Common myeloid progenitor, CD34-positive (primary cell): Measurements from ENCODE around the gene B4GAT1.

Source experiments
- CTCF ChIA-PET: fragments of 350-600 bp; sonication (Branson Sonifier 250); formaldehyde crosslinking; loops from one replicate; lab custom pipeline; 2021; ENCODE audit warnings: antibody characterized with exemption; lab: Charles Lee
- POLR2A ChIA-PET: fragments of 350-600 bp; sonication (Branson Sonifier 250); formaldehyde crosslinking; loops from one replicate; lab custom pipeline; 2021; ENCODE audit warnings: antibody characterized with exemption; lab: Charles Lee
- DNase-seq, 3 donors: peaks; one replicate each; pipeline versions ENCODE4 v3.0.0 to v3.0.0-alpha.2; 2013
- H3K27ac ChIP-seq, 2 experiments: 1 replicate in 1 of 2; 2 replicates in 1 of 2; pipeline ENCODE4 v1.7.0; 2013; ENCODE audit warnings: inconsistent platforms in 2 of 2, low read length in 2 of 2, mild to moderate bottlenecking in 2 of 2, low read depth in 1 of 2, moderate library complexity in 1 of 2; ENCODE audit not compliant: severe bottlenecking in 2 of 2, insufficient read depth in 1 of 2, poor library complexity in 1 of 2
- H3K27me3 ChIP-seq, 5 experiments: replicated peaks in 2 of 5; 1 replicate in 3 of 5; 2 replicates in 2 of 5; pipeline versions ENCODE4 v1.6.1 to v1.7.0; 2013; ENCODE audit warnings: low read length in 4 of 5, mild to moderate bottlenecking in 2 of 5, moderate library complexity in 2 of 5, inconsistent platforms in 1 of 5; ENCODE audit not compliant: insufficient read depth in 5 of 5, control insufficient read depth in 4 of 5
- H3K36me3 ChIP-seq, 4 experiments: 1 replicate in 2 of 4; 2 replicates in 2 of 4; pipeline versions ENCODE4 v1.6.1 to v1.7.0; 2013; ENCODE audit warnings: low read length in 3 of 4, control low read depth in 1 of 4, mild to moderate bottlenecking in 1 of 4; ENCODE audit not compliant: control insufficient read depth in 4 of 4, insufficient read depth in 4 of 4
- H3K4me1 ChIP-seq, 4 experiments: 1 replicate in 3 of 4; 2 replicates in 1 of 4; pipeline versions ENCODE4 v1.6.1 to v1.7.1; 2013; ENCODE audit warnings: low read length in 3 of 4, mild to moderate bottlenecking in 3 of 4, control low read depth in 1 of 4, inconsistent platforms in 1 of 4, moderate library complexity in 1 of 4; ENCODE audit not compliant: control insufficient read depth in 4 of 4, insufficient read depth in 4 of 4; ENCODE audit errors: control extremely low read depth in 1 of 4
- H3K4me3 ChIP-seq, 7 experiments: 1 replicate in 4 of 7; 2 replicates in 3 of 7; pipeline versions ENCODE4 v1.5.1 to v1.7.0; 2013; ENCODE audit warnings: mild to moderate bottlenecking in 7 of 7, low read length in 6 of 7, moderate library complexity in 6 of 7, inconsistent platforms in 2 of 7, low read depth in 2 of 7, control low read depth in 1 of 7; ENCODE audit not compliant: insufficient read depth in 4 of 7, control insufficient read depth in 1 of 7; ENCODE audit errors: extremely low read depth in 1 of 7
- H3K9me3 ChIP-seq, 5 experiments: 1 replicate in 4 of 5; 2 replicates in 1 of 5; pipeline versions ENCODE4 v1.6.1 to v1.7.1; 2013; ENCODE audit warnings: low read length in 4 of 5, mild to moderate bottlenecking in 2 of 5, inconsistent platforms in 1 of 5, low read depth in 1 of 5, moderate library complexity in 1 of 5; ENCODE audit not compliant: control insufficient read depth in 4 of 5, insufficient read depth in 2 of 5; ENCODE audit errors: control extremely low read depth in 1 of 5
- WGBS: methylation state at CpG from one replicate; pipeline ENCODE4 v1.1.5; 2013; ENCODE audit not compliant: insufficient coverage; 5-methylcytosine and 5-hydroxymethylcytosine counted together

The B4GAT1 gene

GRCh38 chr11:66316849-66317251 lies 30.6 kb downstream of the B4GAT1 start, which contains the start of gene CD248:
Gene CD248 (minus strand): TSS chr11:66317044. CDS start chr11:66317027, 17 bp downstream.
- POLR2A ChIA-PET, result interaction anchor here (0.7 kb wide), 1 partner anchor 27 kb away, joined by 3 read pairs; no protein-coding TSS in a partner anchor
- CTCF ChIA-PET, result interaction anchor here (0.8 to 3.4 kb wide), 4 partner anchors 10 to 40 kb away, joined by 3 to 14 read pairs (median 7); no protein-coding TSS in a partner anchor
- peak within 1 kb of the TSS in 1 of 2 experiments; percentile 58 for H3K27ac ChIP-seq
- H3K27me3 ChIP-seq, result no peaks in the 10 kb centered on the region
- H3K4me3 ChIP-seq, result peak within 1 kb of the TSS in 5 of 7 experiments; percentile 9 to 65 (median 43)
- peak in 1 of 3 donors; percentile 27 for DNase-seq
- H3K9me3 ChIP-seq, result no peaks in the 10 kb centered on the region
- peaks cover 11 to 53% (median 47%) of the 10 kb centered on the region in 4 experiments for H3K4me1 ChIP-seq
- H3K36me3 ChIP-seq, result no peaks in the 10 kb centered on the region
- 15% methylated on average over 11 of the region's 29 CpGs for WGBS

- H3K4me3 ChIP-seq, result peak overlapping the region in 1 of 7 experiments; percentile 65
- no peaks in the 10 kb centered on the region for H3K9me3 ChIP-seq
- ChIA-PET POLR2A (no interaction called here), CTCF (interaction anchor here (0.8 to 3.4 kb wide), 4 partner anchors 11 to 39 kb away, joined by 3 to 14 read pairs (median 7); no protein-coding TSS in a partner anchor)
- no peak overlapping the region for H3K27ac ChIP-seq
- H3K36me3 ChIP-seq, result no peaks in the 10 kb centered on the region
- DNase-seq, result no peak
- peaks cover 11 to 58% (median 50%) of the 10 kb centered on the region in 4 experiments for H3K4me1 ChIP-seq
- 92% methylated on average over 52 of the region's 52 CpGs for WGBS
- H3K27me3 ChIP-seq, result no peaks in the 10 kb centered on the region
Measured at GRCh38 chr11:66315921-66316811, 31.3 kb downstream of the B4GAT1 start.

- no peak for DNase-seq
- Histone ChIP-seq H3K27ac (no peak overlapping the region), H3K36me3 (no peaks in the 10 kb centered on the region), H3K27me3 (no peaks in the 10 kb centered on the region), H3K9me3 (no peaks in the 10 kb centered on the region), H3K4me1 (peaks cover 11 to 58% (median 50%) of the 10 kb centered on the region in 4 experiments), H3K4me3 (no peak overlapping the region)
- 94% methylated on average over 14 of the region's 14 CpGs for WGBS
- CTCF ChIA-PET, result interaction anchor here (3.4 kb wide), 1 partner anchor 17 kb away, joined by 14 read pairs; no protein-coding TSS in a partner anchor
- POLR2A ChIA-PET, result no interaction called here
Measured at GRCh38 chr11:66315498-66315885, 31.9 kb downstream of the B4GAT1 start.

GRCh38 chr11:66314561-66315497 lies 32.6 kb downstream of the B4GAT1 start:
- peaks cover 11 to 58% (median 50%) of the 10 kb centered on the region in 4 experiments for H3K4me1 ChIP-seq
- CTCF ChIA-PET, result interaction anchor here (3.4 to 6.2 kb wide), 3 partner anchors 11 to 27 kb away, joined by 14 to 52 read pairs (median 44); partner anchors contain the start of gene BRMS1
- POLR2A ChIA-PET, result no interaction called here
- H3K27me3 ChIP-seq, result no peaks in the 10 kb centered on the region
- H3K27ac ChIP-seq, result no peak overlapping the region
- no peaks in the 10 kb centered on the region for H3K9me3 ChIP-seq
- no peak for DNase-seq
- H3K4me3 ChIP-seq, result no peak overlapping the region
- over 99% methylated on average over 17 of the region's 17 CpGs for WGBS
- no peaks in the 10 kb centered on the region for H3K36me3 ChIP-seq

GRCh38 chr11:66314186-66314501 lies 33.3 kb downstream of the B4GAT1 start:
- Histone ChIP-seq H3K36me3 (no peaks in the 10 kb centered on the region), H3K4me1 (peaks cover 10 to 53% (median 50%) of the 10 kb centered on the region in 4 experiments), H3K4me3 (no peak overlapping the region), H3K9me3 (no peaks in the 10 kb centered on the region), H3K27ac (no peak overlapping the region), H3K27me3 (peaks cover 0 to 2% (median 0%) of the 10 kb centered on the region in 5 experiments)
- no peak for DNase-seq
- ChIA-PET POLR2A (no interaction called here), CTCF (interaction anchor here (5.6 to 6.6 kb wide), 3 partner anchors 11 to 28 kb away, joined by 44 to 86 read pairs (median 52); partner anchors contain the start of genes BRMS1 and RIN1)
- no CpG with 5 or more reads among the region's 1 CpG for WGBS

GRCh38 chr11:66313321-66314185 lies 33.9 kb downstream of the B4GAT1 start:
- H3K36me3 ChIP-seq, result no peaks in the 10 kb centered on the region
- ChIA-PET POLR2A (interaction anchor here (1.3 kb wide), 1 partner anchor 8 kb away, joined by 4 read pairs; no protein-coding TSS in a partner anchor), CTCF (interaction anchor here (1.0 to 6.6 kb wide), 11 partner anchors 8 to 73 kb away, joined by 3 to 86 read pairs (median 7); partner anchors contain the start of genes BRMS1, RIN1 and YIF1A)
- peaks cover 0 to 2% (median 0%) of the 10 kb centered on the region in 5 experiments for H3K27me3 ChIP-seq
- H3K4me1 ChIP-seq, result peaks cover 4 to 47% (median 45%) of the 10 kb centered on the region in 4 experiments
- H3K27ac ChIP-seq, result peak overlapping the region in 1 of 2 experiments; percentile 58
- WGBS, result 60% methylated on average over 24 of the region's 38 CpGs
- H3K4me3 ChIP-seq, result peak overlapping the region in 5 of 7 experiments; percentile 40 to 61 (median 48)
- no peaks in the 10 kb centered on the region for H3K9me3 ChIP-seq
- DNase-seq, result no peak
